OCI-LY1 (cell line): ENCODE results near the gene TANC1.

Experiments used
- H2AFZ ChIP-seq: fragments of 200-600 bp; sonication (generic), shearing (Covaris generic); 2 replicates; pipeline ENCODE4 v1.6.0; 2014; ENCODE audit warnings: antibody characterized with exemption, mild to moderate bottlenecking, low read length
- H3F3A ChIP-seq: fragments of 200-600 bp; sonication (generic), shearing (Covaris generic); 2 replicates; pipeline ENCODE4 v1.6.0; 2014; ENCODE audit warnings: mild to moderate bottlenecking, antibody characterized with exemption, low read length, moderate library complexity; ENCODE audit not compliant: insufficient read depth
- H3K27ac ChIP-seq: fragments of 200-600 bp; sonication (generic); 2 replicates; pipeline ENCODE4 v1.5.1; 2014; ENCODE audit warnings: low read length, mixed run types, mild to moderate bottlenecking, low read depth; ENCODE audit not compliant: poor library complexity, severe bottlenecking
- H3K27me3 ChIP-seq: fragments of 200-600 bp; sonication (generic); 2 replicates; pipeline ENCODE4 v1.6.0; 2014; ENCODE audit warnings: antibody characterized with exemption, mild to moderate bottlenecking, low read length, moderate library complexity; ENCODE audit not compliant: insufficient read depth
- H3K36me3 ChIP-seq: fragments of 200-600 bp; sonication (generic); 2 replicates; pipeline ENCODE4 v1.6.1; 2014; ENCODE audit warnings: mild to moderate bottlenecking, antibody characterized with exemption, low read length, moderate library complexity, mixed read lengths; ENCODE audit not compliant: insufficient read depth
- H3K4me1 ChIP-seq: fragments of 200-600 bp; sonication (generic); 2 replicates; pipeline ENCODE4 v1.5.1; 2014; ENCODE audit warnings: mild to moderate bottlenecking, low read length, moderate library complexity; ENCODE audit not compliant: insufficient read depth, severe bottlenecking
- H3K4me2 ChIP-seq: fragments of 200-600 bp; sonication (generic), shearing (Covaris generic); 2 replicates; pipeline ENCODE4 v1.6.1; 2014; ENCODE audit warnings: low read length
- H3K4me3 ChIP-seq: fragments of 200-600 bp; sonication (generic); 2 replicates; pipeline ENCODE4 v1.5.1; 2014; ENCODE audit warnings: low read length, low read depth, mild to moderate bottlenecking, mixed read lengths; ENCODE audit not compliant: poor library complexity, severe bottlenecking
- H3K79me2 ChIP-seq: fragments of 200-600 bp; shearing (Covaris generic); 2 replicates; pipeline ENCODE4 v1.6.1; 2016; ENCODE audit warnings: mixed run types, low read length, mixed read lengths; ENCODE audit not compliant: insufficient read depth
- H3K9ac ChIP-seq: fragments of 200-600 bp; sonication (generic), shearing (Covaris generic); 2 replicates; pipeline ENCODE4 v1.6.1; 2014; ENCODE audit warnings: mild to moderate bottlenecking, low read length, mixed read lengths
- H3K9me2 ChIP-seq: fragments of 200-600 bp; sonication (generic), shearing (Covaris generic); 2 replicates; pipeline ENCODE4 v1.6.1; 2014; ENCODE audit warnings: low read depth, mild to moderate bottlenecking, low read length, mixed read lengths
- H3K9me3 ChIP-seq: fragments of 200-600 bp; shearing (Covaris generic); 2 replicates; pipeline ENCODE4 v1.6.1; 2014; ENCODE audit warnings: low read length, mixed read lengths
- H4K20me1 ChIP-seq: fragments of 200-600 bp; sonication (generic), shearing (Covaris generic); 2 replicates; pipeline ENCODE4 v1.6.0; 2016; ENCODE audit warnings: mild to moderate bottlenecking, low read length; ENCODE audit not compliant: insufficient read depth
- CTCF ChIP-seq: fragments of 200-600 bp; sonication (generic), shearing (Covaris generic); IDR thresholded peaks from 2 replicates; pipeline ENCODE4 v1.5.1; 2017; ENCODE audit warnings: mild to moderate bottlenecking, antibody characterized with exemption, low read length, moderate library complexity, mixed read lengths
- EZH2 ChIP-seq: fragments of 200-600 bp; sonication (generic), shearing (Covaris generic); IDR thresholded peaks from 2 replicates; pipeline ENCODE4 v1.8.0; 2017; ENCODE audit warnings: borderline replicate concordance, mixed run types, mild to moderate bottlenecking, antibody characterized with exemption, low read length, moderate library complexity, mixed read lengths

Gene TANC1

GRCh38 chr2:159175927-159176326 is 207.5 kb downstream of the TANC1 start:
- Histone ChIP-seq H2AFZ (no peak overlapping the region), H3K27me3 (no peaks in the 10 kb centered on the region), H3K79me2 (no peaks in the 10 kb centered on the region), H3F3A (no peaks in the 10 kb centered on the region), H3K36me3 (no peaks in the 10 kb centered on the region), H3K4me1 (no peaks in the 10 kb centered on the region), H3K9me2 (no peaks in the 10 kb centered on the region), H3K27ac (no peak overlapping the region), H3K4me2 (no peak overlapping the region), H3K9ac (no peak overlapping the region), H4K20me1 (no peaks in the 10 kb centered on the region), H3K4me3 (no peak overlapping the region), H3K9me3 (no peaks in the 10 kb centered on the region)
- TF ChIP-seq EZH2 (no peak), CTCF (no peak)

- H3K79me2 ChIP-seq, result no peaks in the 10 kb centered on the region
- no peak overlapping the region for H3K27ac ChIP-seq
- no peaks in the 10 kb centered on the region for H3K4me1 ChIP-seq
- no peaks in the 10 kb centered on the region for H3K36me3 ChIP-seq
- no peak overlapping the region for H3K4me3 ChIP-seq
- no peaks in the 10 kb centered on the region for H3F3A ChIP-seq
- H4K20me1 ChIP-seq, result no peaks in the 10 kb centered on the region
- TF ChIP-seq CTCF (no peak), EZH2 (no peak)
- no peaks in the 10 kb centered on the region for H3K9me3 ChIP-seq
- H3K27me3 ChIP-seq, result no peaks in the 10 kb centered on the region
- H2AFZ ChIP-seq, result no peak overlapping the region
- H3K4me2 ChIP-seq, result no peak overlapping the region
- no peaks in the 10 kb centered on the region for H3K9me2 ChIP-seq
- H3K9ac ChIP-seq, result no peak overlapping the region
These were observed 208.1 kb downstream of the TANC1 start for GRCh38 chr2:159176555-159176954.

GRCh38 chr2:159177357-159177756 is 208.9 kb downstream of the TANC1 start:
- no peak overlapping the region for H3K4me3 ChIP-seq
- no peaks in the 10 kb centered on the region for H3K79me2 ChIP-seq
- no peaks in the 10 kb centered on the region for H4K20me1 ChIP-seq
- H3K9ac ChIP-seq, result no peak overlapping the region
- no peak overlapping the region for H3K4me2 ChIP-seq
- no peak overlapping the region; the same call in 1 of the 2 replicates for H2AFZ ChIP-seq
- no peaks in the 10 kb centered on the region for H3K9me3 ChIP-seq
- H3K27ac ChIP-seq, result no peak overlapping the region
- H3K9me2 ChIP-seq, result no peaks in the 10 kb centered on the region
- TF ChIP-seq EZH2 (no peak), CTCF (no peak)
- H3F3A ChIP-seq, result no peaks in the 10 kb centered on the region
- H3K4me1 ChIP-seq, result no peaks in the 10 kb centered on the region
- H3K27me3 ChIP-seq, result no peaks in the 10 kb centered on the region
- no peaks in the 10 kb centered on the region for H3K36me3 ChIP-seq
